Measurements from ENCODE around the gene ARPC2. TPM values are rescaled to one million over a fixed set of nuclear protein-coding genes. Genes with fewer than 3 reads are reported as not detected.
A peak's percentile ranks its signal among the peaks of the same experiment; 100 is the strongest.

Gene ARPC2
- total and polyA plus RNA-seq, 2 of the 13 experiments (the other 11 are each of a cell fraction or from before 2014, with no cell fraction given), result 168 to 303 TPM

GRCh38 chr2:218269900-218270720 lies 53.1 kb downstream of the ARPC2 start, which contains the start of the genes AAMP and PNKD (continued):
- TF ChIP-seq POLR2G (IDR thresholded peaks at IDR 0.05; ENCODE audit: low read depth, low read length), result peak; percentile 96
- TF ChIP-seq KLF16 (CRISPR knock-in tag; IDR thresholded peaks at IDR 0.05), result peak in 1 of 2 experiments; percentile 39; a peak in 1 of 4 replicates
- TF ChIP-seq IRX3 (CRISPR knock-in tag; IDR thresholded peaks at IDR 0.05; ENCODE audit: borderline replicate concordance, low read depth), result no peak
- peak; percentile 72 for TF ChIP-seq ZNF142 (CRISPR knock-in tag; IDR thresholded peaks at IDR 0.05)
- no peak; the same call in 1 of the 2 replicates for TF ChIP-seq ZBTB42 (CRISPR knock-in tag; IDR thresholded peaks at IDR 0.05)
- peak; percentile 74; the same call in 1 of the 2 replicates for TF ChIP-seq KLF15 (CRISPR knock-in tag; IDR thresholded peaks at IDR 0.05; ENCODE audit: borderline replicate concordance)
- TF ChIP-seq ZNF253 (CRISPR knock-in tag; IDR thresholded peaks at IDR 0.05; ENCODE audit: borderline replicate concordance), result 0 out of 2 replicates have a peak, but pooled peaks have one; percentile 79
- peak; percentile 96 for TF ChIP-seq HOXA3 (CRISPR knock-in tag; IDR thresholded peaks at IDR 0.05)
- TF ChIP-seq ZNF414 (CRISPR knock-in tag; IDR thresholded peaks at IDR 0.05), result no peak
- TF ChIP-seq ZNF563 (CRISPR knock-in tag; IDR thresholded peaks at IDR 0.05), result peak; percentile 80; the same call in 1 of the 2 replicates
- TF ChIP-seq E2F5 (CRISPR knock-in tag; conservative IDR thresholded peaks at IDR 0.05), result peak; percentile 38; the same call in 1 of the 2 replicates
- no peak for TF ChIP-seq KAT2B (IDR thresholded peaks at IDR 0.05; ENCODE audit: borderline replicate concordance, low read depth, low read length)
- peak; percentile 54 for TF ChIP-seq MAX (IDR thresholded peaks at IDR 0.05)
- TF ChIP-seq ATF7-NPFF (CRISPR knock-in tag; IDR thresholded peaks at IDR 0.05; ENCODE audit: low read depth), result no peak
- TF ChIP-seq TOPORS (CRISPR knock-in tag; IDR thresholded peaks at IDR 0.05), result peak; percentile 20; the same call in 1 of the 2 replicates
- TF ChIP-seq GLMP (CRISPR knock-in tag; IDR thresholded peaks at IDR 0.05; ENCODE audit: borderline replicate concordance), result no peak
- TF ChIP-seq ZBTB8A (CRISPR knock-in tag; IDR thresholded peaks at IDR 0.05; ENCODE audit: borderline replicate concordance, low read depth), result no peak
- TF ChIP-seq STAG1 (CRISPR knock-in tag; IDR thresholded peaks at IDR 0.05), result peak; percentile 34
- TF ChIP-seq TCF12 (IDR thresholded peaks at IDR 0.05), result no peak
- TF ChIP-seq TCF12 (CRISPR knock-in tag; IDR thresholded peaks at IDR 0.05), result no peak; the same call in 1 of the 2 replicates
